Measurements from ENCODE around the gene CREB5. TPM values are rescaled to one million over a fixed set of nuclear protein-coding genes. Genes with fewer than 3 reads are reported as not detected.
A peak's percentile ranks its signal among the peaks of the same experiment; 100 is the strongest.

CREB5 gene
- total RNA-seq, 1 donor from 2014 or later: 8.9 TPM

DNA sequence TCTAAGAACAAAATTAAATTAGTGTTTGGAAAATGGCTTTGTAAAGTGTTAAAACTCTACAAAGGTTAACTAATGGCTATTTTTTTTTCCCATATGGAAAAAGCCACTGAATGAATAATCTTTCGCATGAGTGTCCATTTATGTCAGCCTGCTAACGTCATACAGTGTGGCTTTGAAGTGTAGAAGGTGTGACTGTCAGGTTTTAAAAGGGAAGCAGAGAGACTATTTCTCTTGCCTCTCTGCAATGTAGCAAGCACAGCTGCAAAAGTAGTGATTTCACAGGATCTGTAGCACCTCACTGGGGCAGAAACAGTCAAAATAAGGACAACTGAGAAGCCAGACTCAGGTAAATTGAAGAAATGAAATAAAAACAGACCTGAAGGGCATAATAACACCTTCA, 53.4 kb downstream of the CREB5 start:
- no peak for TF ChIP-seq CTCF (IDR thresholded peaks at IDR 0.05)
- ATAC-seq (no peak), DNase-seq (no peak)
- no peaks in the 10 kb centered on the region for H3K36me3 ChIP-seq
- H3K4me3 ChIP-seq: no peak overlapping the region
- H3K27me3 ChIP-seq: no peaks in the 10 kb centered on the region
- intact Hi-C loops (cut with DNase I): no loop called here
- no peak overlapping the region for H3K27ac ChIP-seq
- no peaks in the 10 kb centered on the region for H3K4me1 ChIP-seq
- no peaks in the 10 kb centered on the region for H3K9me3 ChIP-seq

GRCh38 chr7:28466341-28466740, 54.0 kb downstream of the CREB5 start:
- no peak for ATAC-seq
- TF ChIP-seq CTCF (IDR thresholded peaks at IDR 0.05): no peak
- no peaks in the 10 kb centered on the region for H3K9me3 ChIP-seq
- no peak for DNase-seq
- intact Hi-C loops (cut with DNase I): no loop called here
- H3K36me3 ChIP-seq: no peaks in the 10 kb centered on the region
- H3K27me3 ChIP-seq: no peaks in the 10 kb centered on the region
- H3K4me1 ChIP-seq: no peaks in the 10 kb centered on the region
- H3K27ac ChIP-seq: no peak overlapping the region
- no peak overlapping the region for H3K4me3 ChIP-seq

DNA sequence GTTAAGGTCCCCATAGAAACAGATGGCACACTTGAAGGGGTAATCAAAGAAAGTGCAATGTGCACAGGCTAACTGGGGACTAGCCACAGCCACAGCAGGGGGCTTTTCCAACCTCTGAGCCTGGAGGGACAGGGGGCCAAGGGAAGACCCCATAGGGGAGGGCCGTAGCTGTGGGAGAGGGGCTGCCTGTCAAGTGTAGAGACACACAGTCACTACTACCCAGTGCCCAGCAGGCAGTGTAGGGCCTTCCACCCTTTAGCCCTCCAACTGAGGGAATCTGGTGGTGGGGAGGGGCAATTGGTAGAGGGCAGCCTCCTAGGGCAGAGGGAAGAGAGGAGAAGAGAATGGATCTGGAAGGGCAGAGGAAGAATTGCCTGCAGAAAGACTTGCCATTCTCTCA, 54.6 kb downstream of the CREB5 start:
- intact Hi-C loops (cut with DNase I): no loop called here
- Histone ChIP-seq H3K36me3 (no peaks in the 10 kb centered on the region), H3K4me3 (no peak overlapping the region), H3K27ac (no peak overlapping the region), H3K4me1 (no peaks in the 10 kb centered on the region), H3K9me3 (no peaks in the 10 kb centered on the region), H3K27me3 (no peaks in the 10 kb centered on the region)
- DNase-seq (no peak), ATAC-seq (peak; percentile 26)
- no peak for TF ChIP-seq CTCF (IDR thresholded peaks at IDR 0.05)

DNA sequence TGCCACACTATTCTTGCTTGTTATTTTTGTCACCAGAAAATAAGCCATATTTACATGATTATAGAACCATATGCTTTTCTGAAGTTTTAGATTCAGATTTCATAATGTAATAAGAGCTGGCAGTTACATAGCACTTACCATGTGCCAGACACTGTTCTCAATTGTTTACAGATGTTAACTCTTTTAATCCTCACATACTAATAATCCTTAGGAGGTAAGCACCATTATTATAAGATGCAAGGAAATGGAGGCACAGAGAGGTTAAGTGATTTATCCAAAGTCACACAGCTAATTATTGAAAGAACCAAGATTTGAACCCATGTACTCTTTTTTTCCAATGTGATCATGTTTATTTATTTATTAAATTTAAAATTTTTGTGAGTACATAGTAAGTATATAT, 57.2 kb downstream of the CREB5 start:
- ATAC-seq: no peak
- no peaks in the 10 kb centered on the region for H3K4me1 ChIP-seq
- no peak overlapping the region for H3K27ac ChIP-seq
- no peaks in the 10 kb centered on the region for H3K36me3 ChIP-seq
- no peak for TF ChIP-seq CTCF (IDR thresholded peaks at IDR 0.05)
- H3K4me3 ChIP-seq: no peak overlapping the region
- intact Hi-C loops (cut with DNase I): no loop called here
- no peaks in the 10 kb centered on the region for H3K27me3 ChIP-seq
- DNase-seq: no peak
- H3K9me3 ChIP-seq: no peaks in the 10 kb centered on the region

GRCh38 chr7:28470344-28470743, 58.0 kb downstream of the CREB5 start:
- DNase-seq (no peak), ATAC-seq (no peak)
- no peaks in the 10 kb centered on the region for H3K27me3 ChIP-seq
- intact Hi-C loops (cut with DNase I): no loop called here
- H3K4me3 ChIP-seq: no peak overlapping the region
- H3K27ac ChIP-seq: no peak overlapping the region
- H3K36me3 ChIP-seq: no peaks in the 10 kb centered on the region
- TF ChIP-seq CTCF (IDR thresholded peaks at IDR 0.05): no peak
- H3K9me3 ChIP-seq: no peaks in the 10 kb centered on the region
- H3K4me1 ChIP-seq: no peaks in the 10 kb centered on the region

- no peaks in the 10 kb centered on the region for H3K27me3 ChIP-seq
- no peak overlapping the region for H3K27ac ChIP-seq
- H3K4me1 ChIP-seq: no peaks in the 10 kb centered on the region
- no peaks in the 10 kb centered on the region for H3K36me3 ChIP-seq
- H3K9me3 ChIP-seq: no peaks in the 10 kb centered on the region
- TF ChIP-seq CTCF (IDR thresholded peaks at IDR 0.05): no peak
- DNase-seq: no peak
- no peak for ATAC-seq
- intact Hi-C loops (cut with DNase I): no loop called here
- no peak overlapping the region for H3K4me3 ChIP-seq
Measured at GRCh38 chr7:28472332-28472731, 60.0 kb downstream of the CREB5 start.
